Activated CD8-positive, alpha-beta memory T cell treated with anti-CD3 and anti-CD28 coated beads, Interleukin-2, amount 50 U/mL, for 24 hours (primary cell): ENCODE results near the gene OPA1.

ENCODE experiments used
- DNase-seq: peaks from one replicate; pipeline ENCODE4 v3.0.0-alpha.2; 2020; ENCODE audit errors: extremely low read depth

OPA1 gene

GRCh38 chr3:193645806-193646205 lies 52.8 kb downstream of the OPA1 start:
- DNase-seq, result no peak

GRCh38 chr3:193648542-193649076 lies 55.6 kb downstream of the OPA1 start:
- DNase-seq, result no peak

GRCh38 chr3:193650585-193650984 lies 57.6 kb downstream of the OPA1 start:
- DNase-seq, result no peak

GRCh38 chr3:193655831-193656433 lies 62.9 kb downstream of the OPA1 start:
- DNase-seq, result no peak

- DNase-seq, result no peak
Observed at GRCh38 chr3:193656445-193656844, 63.4 kb downstream of the OPA1 start.

GRCh38 chr3:193656878-193657282 lies 63.9 kb downstream of the OPA1 start:
- no peak for DNase-seq

- DNase-seq, result no peak
Observed at GRCh38 chr3:193660171-193660570, 67.2 kb downstream of the OPA1 start.

- no peak for DNase-seq
Observed at GRCh38 chr3:193660698-193661411, 67.8 kb downstream of the OPA1 start.

GRCh38 chr3:193662757-193663322 lies 69.8 kb downstream of the OPA1 start:
- no peak for DNase-seq

GRCh38 chr3:193665370-193665989 lies 72.5 kb downstream of the OPA1 start:
- DNase-seq, result no peak

- no peak for DNase-seq
Observed at GRCh38 chr3:193673845-193674244, 80.8 kb downstream of the OPA1 start.

GRCh38 chr3:193674714-193675113 lies 81.7 kb downstream of the OPA1 start:
- DNase-seq, result no peak

GRCh38 chr3:193677734-193678133 lies 84.7 kb downstream of the OPA1 start:
- DNase-seq, result no peak

GRCh38 chr3:193680220-193680619 lies 87.2 kb downstream of the OPA1 start:
- DNase-seq, result no peak

- no peak for DNase-seq
Observed at GRCh38 chr3:193681631-193682030, 88.6 kb downstream of the OPA1 start.

- DNase-seq, result no peak
Observed at GRCh38 chr3:193686665-193687483, 93.9 kb downstream of the OPA1 start.

GRCh38 chr3:193688834-193689714 lies 96.1 kb downstream of the OPA1 start:
- no peak for DNase-seq

GRCh38 chr3:193693774-193694173 lies 100.8 kb downstream of the OPA1 start:
- no peak for DNase-seq

- no peak for DNase-seq
Observed at GRCh38 chr3:193701953-193702635, 109.1 kb downstream of the OPA1 start.

- DNase-seq, result no peak
Observed at GRCh38 chr3:193702967-193703366, 110.0 kb downstream of the OPA1 start.
